HG03175 (cell line): ENCODE data around the gene TMEM44.
A peak's percentile ranks its signal among the peaks of the same experiment; 100 is the strongest.

Experiments
- ATAC-seq: cut with Tn5 transposase; IDR thresholded peaks from one replicate; pipeline ENCODE4 v1.9.1; 2021; ENCODE audit warnings: mild to moderate bottlenecking, moderate library complexity; ENCODE audit not compliant: unreplicated experiment

TMEM44 gene

GRCh38 chr3:194633349-194634004 lies at the start of gene TMEM44:
Gene TMEM44 (minus strand): TSS chr3:194633419. CDS start chr3:194633215, 204 bp downstream.
- peak; percentile 69 for ATAC-seq

- ATAC-seq, result no peak
These were observed 49.6 kb upstream of the TMEM44 start for GRCh38 chr3:194682694-194683310.

GRCh38 chr3:194682189-194682693 lies 49.0 kb upstream of the TMEM44 start:
- no peak for ATAC-seq

- ATAC-seq, result no peak
These were observed 47.8 kb upstream of the TMEM44 start for GRCh38 chr3:194680888-194681615.

GRCh38 chr3:194676471-194676870 lies 43.3 kb upstream of the TMEM44 start:
- ATAC-seq, result no peak

- ATAC-seq, result no peak
These were observed 42.5 kb upstream of the TMEM44 start for GRCh38 chr3:194675680-194676079.

- ATAC-seq, result no peak
These were observed 41.9 kb upstream of the TMEM44 start for GRCh38 chr3:194675081-194675640.

- no peak for ATAC-seq
These were observed 40.5 kb upstream of the TMEM44 start for GRCh38 chr3:194673761-194674160.

GRCh38 chr3:194672876-194673275 lies 39.7 kb upstream of the TMEM44 start:
- no peak for ATAC-seq

- ATAC-seq, result peak; percentile 85
These were observed 38.9 kb upstream of the TMEM44 start, which contains the start of gene LSG1 for GRCh38 chr3:194671900-194672808. Gene LSG1 (minus strand): TSS chr3:194672191. CDS start chr3:194672162, 29 bp downstream.

- ATAC-seq, result peak; percentile 20
These were observed 38.3 kb upstream of the TMEM44 start for GRCh38 chr3:194671511-194671899.

GRCh38 chr3:194667363-194667762 lies 34.1 kb upstream of the TMEM44 start:
- ATAC-seq, result no peak

- no peak for ATAC-seq
These were observed 31.6 kb upstream of the TMEM44 start for GRCh38 chr3:194664857-194665256.

- ATAC-seq, result no peak
These were observed 28.7 kb upstream of the TMEM44 start for GRCh38 chr3:194661946-194662345.

- no peak for ATAC-seq
These were observed 28.2 kb upstream of the TMEM44 start for GRCh38 chr3:194661374-194661773.

GRCh38 chr3:194659778-194660177 lies 26.6 kb upstream of the TMEM44 start:
- ATAC-seq, result no peak

GRCh38 chr3:194658477-194659242 lies 25.4 kb upstream of the TMEM44 start:
- no peak for ATAC-seq

- ATAC-seq, result no peak
These were observed 24.2 kb upstream of the TMEM44 start for GRCh38 chr3:194657439-194657838.

GRCh38 chr3:194654443-194654842 lies 21.2 kb upstream of the TMEM44 start:
- ATAC-seq, result peak; percentile 85

- no peak for ATAC-seq
These were observed 14.5 kb upstream of the TMEM44 start for GRCh38 chr3:194647747-194648146.
